PC-3 (cell line): Measurements from ENCODE around the gene EVL. TPM values are rescaled to one million over a fixed set of nuclear protein-coding genes. Genes with fewer than 3 reads are reported as not detected.

Experiments used
- ATAC-seq: fragments of 200-7000 bp; cut with Tn5 transposase; 2 replicates; pipeline ENCODE4 v1.9.1; 2020; ENCODE audit warnings: mild to moderate bottlenecking, moderate library complexity
- BruUV-seq: library from RNA; stranded (reverse); fragments of 400-500 nt; replicated peaks from 2 replicates; lab custom pipeline; 2021; lab: Mats Ljungman, UMichigan
- CTCF ChIA-PET: fragments of 300-600 bp; sonication (Branson Sonifier 250); formaldehyde crosslinking; loops from one replicate; lab custom pipeline; 2022; ENCODE audit warnings: antibody characterized with exemption; lab: Charles Lee
- POLR2A ChIA-PET: fragments of 300-600 bp; sonication (Branson Sonifier 250); formaldehyde crosslinking; loops from one replicate; lab custom pipeline; 2022; ENCODE audit warnings: antibody characterized with exemption; ENCODE audit not compliant: unreplicated experiment; lab: Charles Lee
- DNase-seq: peaks from one replicate; pipeline ENCODE4 v3.0.0-alpha.2; 2015
- H2AFZ ChIP-seq: fragments of 300-600 bp; sonication (generic); 2 replicates; pipeline ENCODE4 v1.6.0; 2016; ENCODE audit warnings: antibody characterized with exemption, low read length
- H3F3A ChIP-seq: fragments of 300-600 bp; sonication (generic); one replicate; pipeline ENCODE4 v1.6.0; 2017; ENCODE audit warnings: antibody characterized with exemption, low read length, control low read depth, mild to moderate bottlenecking; ENCODE audit not compliant: unreplicated experiment
- H3K27ac ChIP-seq: fragments of 300-600 bp; sonication (generic); 2 replicates; pipeline ENCODE4 v1.5.1; 2016; ENCODE audit warnings: mild to moderate bottlenecking, low read length
- H3K27me3 ChIP-seq: fragments of 300-600 bp; sonication (generic); 2 replicates; pipeline ENCODE4 v1.6.1; 2016; ENCODE audit warnings: low read length, mixed read lengths
- H3K36me3 ChIP-seq: fragments of 300-600 bp; sonication (generic); 2 replicates; pipeline ENCODE4 v1.6.1; 2016; ENCODE audit warnings: low read depth, mixed run types, low read length, mixed read lengths
- H3K4me1 ChIP-seq: fragments of 300-600 bp; sonication (generic); 2 replicates; pipeline ENCODE4 v1.5.1; 2016; ENCODE audit warnings: low read length; ENCODE audit not compliant: insufficient read depth
- H3K4me2 ChIP-seq: fragments of 300-600 bp; sonication (generic); 2 replicates; pipeline ENCODE4 v1.6.0; 2016; ENCODE audit warnings: low read length
- H3K4me3 ChIP-seq: fragments of 300-600 bp; sonication (generic); 2 replicates; pipeline ENCODE4 v1.5.1; 2016; ENCODE audit warnings: mild to moderate bottlenecking, low read length, mixed read lengths
- H3K79me2 ChIP-seq: fragments of 300-600 bp; sonication (generic); 2 replicates; pipeline ENCODE4 v1.6.1; 2017; ENCODE audit warnings: low read length, mixed read lengths
- H3K9ac ChIP-seq: fragments of 300-600 bp; sonication (generic); 2 replicates; pipeline ENCODE4 v1.6.0; 2016; ENCODE audit warnings: mild to moderate bottlenecking, low read length
- H3K9me2 ChIP-seq: fragments of 300-600 bp; sonication (generic); replicated peaks from 2 replicates; pipeline ENCODE4 v1.6.1; 2016; ENCODE audit warnings: mixed run types, low read length, mixed read lengths
- H3K9me3 ChIP-seq: fragments of 300-600 bp; sonication (generic); 2 replicates; pipeline ENCODE4 v1.6.1; 2016; ENCODE audit warnings: low read length, mixed read lengths
- H4K20me1 ChIP-seq: fragments of 300-600 bp; sonication (generic); 2 replicates; pipeline ENCODE4 v1.6.1; 2016; ENCODE audit warnings: low read length, mixed read lengths
- EZH2 ChIP-seq: fragments of 300-600 bp; sonication (generic); IDR thresholded peaks from one replicate; pipeline ENCODE4 v1.6.1; 2017; ENCODE audit warnings: antibody characterized with exemption, mild to moderate bottlenecking, low read length; ENCODE audit not compliant: unreplicated experiment
- EZH2phosphoT487 ChIP-seq: fragments of 300-600 bp; sonication (generic); IDR thresholded peaks from 2 replicates; pipeline ENCODE4 v1.6.1; 2018; ENCODE audit warnings: mild to moderate bottlenecking, antibody characterized with exemption, low read length, borderline replicate concordance
- intact Hi-C: fragments of 100-400 bp; cut with micrococcal nuclease; formaldehyde crosslinking; loops from 2 replicates; pipeline ENCODE4 v1.9.0; 2023
- total RNA-seq: library from RNA; depleted of rRNA; stranded (reverse); fragments of >200 nt; gene quantifications from 2 replicates; pipeline ENCODE4 v1.2.3, GENCODE V29; 2014
- TF ChIP-seq, protein P1 (sequence below): fragments of 300-600 bp; sonication (generic); conservative IDR thresholded peaks from 2 replicates; pipeline ENCODE4 v1.5.1; 2017; ENCODE audit warnings: antibody characterized with exemption, low read depth, mild to moderate bottlenecking, low read length

The EVL gene
- total RNA-seq, 1 experiment from 2014 or later = 26.5 TPM

DNA sequence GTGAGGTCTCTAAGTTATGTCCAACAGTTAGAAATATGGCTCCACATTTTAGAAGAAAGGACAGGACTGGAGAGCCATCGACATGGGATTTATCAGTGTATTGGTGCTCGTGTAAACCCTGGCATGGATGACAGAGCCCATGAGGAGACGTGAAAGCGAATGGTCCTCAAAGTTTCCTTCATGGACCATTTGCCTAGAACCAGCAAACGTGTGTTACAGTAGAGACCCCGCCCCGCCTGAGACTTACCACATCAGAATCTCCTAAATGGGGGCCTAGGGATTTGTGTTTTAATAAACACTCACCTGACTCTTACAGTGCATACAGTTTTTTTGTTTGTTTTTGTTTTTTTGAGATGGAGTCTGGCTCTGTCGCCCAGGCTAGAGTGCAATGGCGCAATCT, 12.2 kb downstream of the EVL start:
- CTCF ChIA-PET = no interaction called here

DNA sequence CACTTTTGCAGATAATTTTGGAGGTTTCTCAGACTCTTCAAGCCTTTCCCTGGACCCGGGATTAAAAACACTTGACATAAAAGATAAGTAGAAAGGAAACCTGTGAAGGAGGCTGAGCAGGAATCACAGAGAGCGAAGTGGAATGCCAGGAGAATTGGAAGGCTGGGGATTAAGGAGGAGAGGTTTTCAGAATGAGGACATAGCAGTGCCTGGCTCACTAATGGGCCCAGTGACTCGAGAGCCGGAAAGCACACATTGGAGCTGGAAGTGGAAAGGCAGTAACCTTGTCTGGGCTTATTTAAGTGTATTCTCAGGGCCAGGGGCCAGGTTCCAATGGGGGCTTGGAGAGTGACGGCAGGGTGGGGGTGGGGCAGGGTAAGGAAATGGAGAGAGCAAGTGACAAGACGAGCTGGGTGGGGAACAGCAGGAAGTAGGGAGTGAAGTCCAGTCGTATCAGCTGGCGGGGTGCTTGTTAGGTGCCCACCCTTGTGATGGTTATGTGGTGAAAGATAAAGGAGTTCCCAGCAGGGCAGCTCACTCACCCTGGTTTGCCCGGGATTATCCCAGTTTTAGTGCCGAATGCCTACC, 13.1 kb downstream of the EVL start:
- TF ChIP-seq, protein P1, sequence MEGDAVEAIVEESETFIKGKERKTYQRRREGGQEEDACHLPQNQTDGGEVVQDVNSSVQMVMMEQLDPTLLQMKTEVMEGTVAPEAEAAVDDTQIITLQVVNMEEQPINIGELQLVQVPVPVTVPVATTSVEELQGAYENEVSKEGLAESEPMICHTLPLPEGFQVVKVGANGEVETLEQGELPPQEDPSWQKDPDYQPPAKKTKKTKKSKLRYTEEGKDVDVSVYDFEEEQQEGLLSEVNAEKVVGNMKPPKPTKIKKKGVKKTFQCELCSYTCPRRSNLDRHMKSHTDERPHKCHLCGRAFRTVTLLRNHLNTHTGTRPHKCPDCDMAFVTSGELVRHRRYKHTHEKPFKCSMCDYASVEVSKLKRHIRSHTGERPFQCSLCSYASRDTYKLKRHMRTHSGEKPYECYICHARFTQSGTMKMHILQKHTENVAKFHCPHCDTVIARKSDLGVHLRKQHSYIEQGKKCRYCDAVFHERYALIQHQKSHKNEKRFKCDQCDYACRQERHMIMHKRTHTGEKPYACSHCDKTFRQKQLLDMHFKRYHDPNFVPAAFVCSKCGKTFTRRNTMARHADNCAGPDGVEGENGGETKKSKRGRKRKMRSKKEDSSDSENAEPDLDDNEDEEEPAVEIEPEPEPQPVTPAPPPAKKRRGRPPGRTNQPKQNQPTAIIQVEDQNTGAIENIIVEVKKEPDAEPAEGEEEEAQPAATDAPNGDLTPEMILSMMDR = no peak
- no peak for TF ChIP-seq EZH2
- no peak for TF ChIP-seq EZH2phosphoT487
- no peaks in the 10 kb centered on the region for H3K9me3 ChIP-seq
- ChIA-PET POLR2A (no interaction called here), CTCF (no interaction called here)
- H3K9ac ChIP-seq = no peak overlapping the region
- H3K4me1 ChIP-seq = peaks cover 10% of the 10 kb centered on the region
- intact Hi-C loops = no loop called here
- H3K36me3 ChIP-seq = no peaks in the 10 kb centered on the region
- H3K27me3 ChIP-seq = no peaks in the 10 kb centered on the region
- H3K4me2 ChIP-seq = no peak overlapping the region
- H3K27ac ChIP-seq = no peak overlapping the region
- DNase-seq (no peak), ATAC-seq (no peak)
- H3K79me2 ChIP-seq = no peaks in the 10 kb centered on the region
- no peaks in the 10 kb centered on the region for H3K9me2 ChIP-seq
- BruUV-seq = no TSS peak
- no peak overlapping the region for H3K4me3 ChIP-seq
- H4K20me1 ChIP-seq = no peaks in the 10 kb centered on the region
- no peaks in the 10 kb centered on the region for H3F3A ChIP-seq
- H2AFZ ChIP-seq = no peak overlapping the region

More for the DNA sequence above, 12.2 kb downstream of the EVL start:
- Histone ChIP-seq H2AFZ (no peak overlapping the region), H3K27me3 (no peaks in the 10 kb centered on the region), H3K27ac (no peak overlapping the region), H3F3A (no peaks in the 10 kb centered on the region), H3K4me3 (no peak overlapping the region), H3K36me3 (no peaks in the 10 kb centered on the region), H3K9ac (no peak overlapping the region), H3K4me1 (peaks cover 15% of the 10 kb centered on the region), H3K79me2 (no peaks in the 10 kb centered on the region), H3K4me2 (no peak overlapping the region), H4K20me1 (no peaks in the 10 kb centered on the region), H3K9me2 (no peaks in the 10 kb centered on the region), H3K9me3 (no peaks in the 10 kb centered on the region)
- DNase-seq = no peak
- ATAC-seq = no peak
- BruUV-seq = no TSS peak
- intact Hi-C loops = no loop called here
- POLR2A ChIA-PET = no interaction called here
- TF ChIP-seq EZH2phosphoT487 (no peak), EZH2 (no peak)
- TF ChIP-seq, protein P1 = no peak

DNA sequence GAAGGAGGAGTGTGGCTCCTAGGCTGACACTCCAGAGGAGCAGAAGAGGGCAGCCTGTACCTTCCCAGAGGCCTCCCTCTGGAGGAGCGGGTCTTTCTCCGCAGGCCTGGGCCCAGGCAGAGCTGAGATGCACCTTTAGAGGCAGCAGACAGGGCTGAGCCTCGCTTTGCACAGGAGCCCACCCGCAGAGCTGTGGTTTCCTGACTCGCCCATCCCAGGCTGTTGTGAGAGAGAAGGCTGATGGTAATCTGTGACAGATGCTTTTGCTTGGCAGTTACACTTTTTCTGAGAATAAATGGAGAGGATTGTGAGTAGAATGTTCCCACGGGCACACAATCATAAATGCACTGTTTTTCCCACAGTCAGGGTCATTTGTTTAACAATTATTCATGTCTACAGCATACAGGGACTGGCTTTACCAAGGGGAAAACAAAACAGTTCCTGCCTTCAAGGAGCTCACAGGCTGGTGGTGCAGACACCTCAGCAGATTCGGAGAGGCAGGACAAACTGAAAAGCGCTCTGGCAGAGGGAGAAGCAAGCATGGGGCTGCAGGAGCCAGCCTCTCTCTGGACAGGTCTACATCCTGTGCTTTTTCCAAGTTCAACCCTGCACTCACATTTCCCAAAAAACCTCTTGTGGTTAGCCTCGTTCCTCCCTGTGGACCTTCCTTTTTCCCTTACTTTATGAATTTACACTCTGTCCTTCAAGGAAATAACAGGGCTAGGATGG, 13.9 kb downstream of the EVL start:
- peak; percentile 68 for ATAC-seq
- Histone ChIP-seq H3K9me2 (no peaks in the 10 kb centered on the region), H2AFZ (no peak overlapping the region), H3K27me3 (no peaks in the 10 kb centered on the region), H3K36me3 (no peaks in the 10 kb centered on the region), H4K20me1 (no peaks in the 10 kb centered on the region), H3K79me2 (no peaks in the 10 kb centered on the region), H3K9me3 (no peaks in the 10 kb centered on the region), H3K4me2 (no peak overlapping the region), H3K4me1 (peaks cover 8% of the 10 kb centered on the region), H3K27ac (0 out of 2 replicates have a peak overlapping the region, but pooled peaks have one; percentile 2), H3F3A (no peaks in the 10 kb centered on the region), H3K9ac (no peak overlapping the region), H3K4me3 (no peak overlapping the region)
- BruUV-seq = no TSS peak
- ChIA-PET CTCF (no interaction called here), POLR2A (no interaction called here)
- TF ChIP-seq, protein P1 = no peak
- no peak for TF ChIP-seq EZH2
- no peak for TF ChIP-seq EZH2phosphoT487
- DNase-seq = peak; percentile 8
- intact Hi-C loops = no loop called here
